ENCODE data around the gene AJUBA.
A peak's percentile ranks its signal among the peaks of the same experiment; 100 is the strongest.
"Not testable (repeated sequence)": the region's sequence is repeated elsewhere in the genome, so short reads cannot be mapped to it uniquely, and the experiment has no call there.

AJUBA gene

DNA sequence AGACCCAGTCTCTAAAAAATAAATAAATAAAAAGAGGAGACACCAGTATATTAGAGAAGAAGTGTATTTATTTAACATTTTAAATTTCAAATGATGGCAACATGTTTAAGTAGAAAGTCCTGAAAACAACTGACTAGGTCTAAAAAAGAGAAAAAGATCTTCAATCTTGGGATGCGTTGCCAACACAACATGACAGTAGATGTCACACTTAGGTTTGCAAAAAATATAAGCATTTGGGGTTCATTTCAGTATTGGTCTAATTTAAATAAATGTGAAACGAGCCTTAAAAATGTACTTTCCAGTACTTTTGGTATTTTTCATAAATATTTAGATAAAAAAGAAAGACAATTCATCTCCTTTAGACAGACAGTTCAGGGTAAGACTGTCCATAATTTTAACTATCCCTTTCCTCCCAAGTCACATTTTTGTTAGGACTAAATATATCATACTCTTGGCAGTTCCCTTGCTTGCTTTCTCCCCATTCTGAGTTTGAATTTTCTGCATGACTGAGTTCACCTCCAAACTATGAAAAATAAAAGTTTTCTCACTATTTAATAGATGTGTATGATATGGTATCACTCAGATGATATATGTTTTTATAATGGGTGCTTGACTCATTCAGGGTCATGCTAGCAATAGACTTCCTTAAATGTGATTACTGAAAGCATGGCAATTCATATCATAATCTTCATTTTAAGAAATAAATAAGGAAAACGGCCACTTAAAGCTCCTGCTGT lies 23.3 kb upstream of the AJUBA start:
- DNase-seq = no peak

DNA sequence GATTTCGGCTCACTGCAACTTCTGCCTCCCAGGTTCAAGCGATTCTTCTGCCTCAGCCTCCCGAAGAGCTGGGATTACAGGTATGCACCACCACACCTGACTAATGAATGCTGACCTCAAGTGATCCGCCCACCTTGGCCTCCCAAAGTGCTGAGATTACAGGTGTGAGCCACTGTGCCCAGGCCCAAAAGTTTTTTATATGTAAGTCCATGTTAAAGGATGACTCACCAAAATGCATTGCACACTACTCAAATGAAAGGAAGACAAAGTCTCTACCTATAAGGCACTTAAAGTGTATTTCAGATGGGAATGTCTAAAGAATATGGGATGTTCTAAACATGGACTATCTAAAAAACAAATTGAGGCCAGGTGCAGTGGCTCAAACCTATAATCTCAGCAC lies 21.9 kb upstream of the AJUBA start:
- not testable (repeated sequence) for DNase-seq

DNA sequence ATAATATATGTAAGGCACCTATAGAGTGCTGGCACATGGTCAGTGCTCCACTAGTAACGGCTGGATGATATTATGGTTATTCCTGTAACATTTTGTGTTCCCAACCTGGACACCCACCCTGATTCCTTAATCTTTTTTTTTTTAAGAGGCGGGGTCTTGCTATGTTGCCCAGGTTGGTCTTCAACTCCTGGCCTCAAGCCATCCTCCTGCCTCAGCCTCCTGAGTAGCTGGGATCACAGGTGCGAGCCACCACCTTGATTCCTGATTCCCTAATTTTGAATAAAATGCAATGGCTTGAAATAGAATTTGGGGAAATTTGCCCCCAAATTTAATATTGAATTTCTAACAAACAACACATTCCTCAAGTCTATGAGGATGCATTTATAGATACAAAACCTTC lies 20.2 kb upstream of the AJUBA start:
- DNase-seq = no peak

DNA sequence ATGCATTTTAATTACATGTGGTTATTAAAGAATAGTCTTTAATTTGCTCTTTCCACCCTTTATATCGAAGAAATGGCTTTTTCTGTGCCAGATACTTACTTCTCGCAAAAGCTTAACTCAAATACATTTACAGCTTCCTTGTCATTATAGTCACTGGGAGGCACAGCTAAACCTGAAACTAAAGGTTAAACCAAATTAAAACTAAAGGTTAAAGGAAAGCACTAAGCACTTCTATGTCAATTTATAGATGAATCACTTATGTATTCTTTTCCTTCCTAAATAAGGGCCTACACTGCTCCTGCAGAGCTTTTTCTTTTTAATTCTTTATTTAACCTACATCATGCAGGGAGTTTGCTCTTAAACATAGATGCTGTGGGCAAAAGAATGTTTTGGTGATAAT lies 18.5 kb upstream of the AJUBA start:
- DNase-seq = no peak

DNA sequence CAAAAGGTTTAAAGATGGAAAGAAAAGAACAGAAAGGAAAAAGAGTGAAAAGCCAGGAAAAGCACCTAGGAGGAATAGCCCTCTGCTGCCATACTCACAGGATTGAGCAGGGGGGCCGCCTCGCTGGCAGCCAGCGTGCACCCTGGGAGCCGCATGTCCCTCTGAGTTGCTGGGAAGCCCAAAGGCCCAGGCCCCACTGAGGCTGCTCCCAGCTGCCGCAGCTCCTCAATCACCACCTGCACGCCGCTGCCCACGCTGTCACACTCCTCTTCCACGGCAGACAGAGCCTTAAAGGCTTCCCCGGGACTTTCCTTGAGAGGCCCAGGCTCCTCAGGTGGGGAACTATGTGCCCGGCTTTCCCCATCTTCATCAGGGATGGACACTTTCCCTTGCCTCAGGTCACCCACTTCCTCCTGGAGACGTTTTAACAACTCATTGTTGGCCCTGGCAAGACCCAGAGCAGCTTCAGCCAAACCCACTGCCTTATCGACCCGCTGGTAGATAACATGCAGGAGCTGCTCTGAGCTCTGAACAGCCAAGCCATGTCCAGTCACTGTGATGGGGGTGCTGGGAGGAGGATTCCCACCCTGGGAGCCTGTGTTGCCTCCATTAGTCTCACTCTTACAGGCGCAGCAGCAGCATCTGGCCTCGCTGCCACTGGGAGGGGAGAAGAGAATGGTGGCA lies 16.1 kb upstream of the AJUBA start:
- no peak for DNase-seq

DNA sequence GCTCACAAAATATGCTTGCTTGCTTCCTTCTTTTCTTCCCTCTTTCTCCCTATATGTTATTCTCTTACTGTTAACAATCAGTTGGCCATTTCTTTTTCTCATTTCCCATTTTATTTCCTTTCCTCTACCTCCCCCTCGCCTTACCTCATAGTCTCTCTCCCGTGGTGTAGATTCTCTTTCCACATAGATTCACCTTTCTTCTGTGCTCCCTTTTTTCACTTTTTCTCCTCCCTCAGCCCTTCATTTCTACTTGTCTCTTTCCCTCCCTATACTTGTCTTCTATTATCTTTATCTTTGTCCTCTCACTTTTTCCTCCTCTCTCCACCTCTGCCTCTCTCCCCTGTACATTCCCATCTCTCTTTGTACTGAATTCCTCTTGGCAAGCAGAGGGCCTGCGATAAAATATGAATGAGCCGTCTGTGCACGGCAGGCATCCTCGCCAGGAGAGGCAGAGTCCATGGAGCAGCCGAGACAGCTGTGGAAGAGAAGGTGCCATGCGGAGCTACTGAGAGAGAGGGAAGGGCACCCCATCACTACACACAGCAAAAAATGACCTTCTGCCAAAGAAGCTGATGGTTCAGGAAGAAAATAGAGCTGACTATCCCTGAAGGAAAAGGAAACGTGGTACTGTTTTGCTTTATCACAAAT lies 15.4 kb upstream of the AJUBA start:
- DNase-seq = no peak

DNA sequence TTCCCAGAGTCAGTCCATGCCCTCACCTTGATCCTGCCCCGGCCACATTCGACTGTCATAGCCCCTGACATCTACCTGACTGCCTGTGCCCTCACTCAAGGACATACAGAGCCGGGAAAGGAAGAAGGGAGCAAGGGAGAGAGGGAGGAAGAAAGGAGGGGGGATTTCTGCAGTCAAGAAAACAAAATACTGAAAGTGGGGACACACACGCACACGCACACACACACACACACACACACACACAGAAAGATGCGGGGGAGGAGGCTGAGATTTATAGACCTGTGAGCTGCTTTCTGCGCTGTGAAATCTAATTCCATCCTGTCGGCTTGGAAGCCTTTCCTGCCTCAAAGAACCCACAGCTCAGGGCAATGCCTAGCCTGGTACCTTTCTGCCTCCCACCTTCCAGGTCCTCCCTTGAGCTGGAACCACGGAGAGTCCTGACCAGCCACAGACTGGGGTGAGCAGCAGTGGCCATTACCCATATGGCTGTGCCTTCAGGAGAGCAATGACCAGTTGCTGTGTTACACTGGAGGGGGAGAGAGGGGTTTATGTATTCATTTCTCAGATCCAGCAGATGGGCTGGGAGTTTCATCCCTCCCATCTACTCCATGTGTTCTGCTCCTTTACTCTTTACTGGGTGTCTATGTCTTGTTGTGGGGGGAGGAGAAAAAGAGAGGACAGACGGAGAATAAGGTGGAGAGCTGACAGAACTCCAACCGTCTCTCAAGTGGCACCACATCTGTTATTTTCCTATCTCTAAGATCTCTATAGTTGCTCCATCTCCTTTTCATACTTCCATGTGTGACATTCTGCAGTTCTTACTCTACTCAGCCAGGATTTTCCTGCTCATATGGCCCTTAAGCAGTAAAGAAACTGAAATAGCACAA lies 14.7 kb upstream of the AJUBA start:
- DNase-seq = no peak

DNA sequence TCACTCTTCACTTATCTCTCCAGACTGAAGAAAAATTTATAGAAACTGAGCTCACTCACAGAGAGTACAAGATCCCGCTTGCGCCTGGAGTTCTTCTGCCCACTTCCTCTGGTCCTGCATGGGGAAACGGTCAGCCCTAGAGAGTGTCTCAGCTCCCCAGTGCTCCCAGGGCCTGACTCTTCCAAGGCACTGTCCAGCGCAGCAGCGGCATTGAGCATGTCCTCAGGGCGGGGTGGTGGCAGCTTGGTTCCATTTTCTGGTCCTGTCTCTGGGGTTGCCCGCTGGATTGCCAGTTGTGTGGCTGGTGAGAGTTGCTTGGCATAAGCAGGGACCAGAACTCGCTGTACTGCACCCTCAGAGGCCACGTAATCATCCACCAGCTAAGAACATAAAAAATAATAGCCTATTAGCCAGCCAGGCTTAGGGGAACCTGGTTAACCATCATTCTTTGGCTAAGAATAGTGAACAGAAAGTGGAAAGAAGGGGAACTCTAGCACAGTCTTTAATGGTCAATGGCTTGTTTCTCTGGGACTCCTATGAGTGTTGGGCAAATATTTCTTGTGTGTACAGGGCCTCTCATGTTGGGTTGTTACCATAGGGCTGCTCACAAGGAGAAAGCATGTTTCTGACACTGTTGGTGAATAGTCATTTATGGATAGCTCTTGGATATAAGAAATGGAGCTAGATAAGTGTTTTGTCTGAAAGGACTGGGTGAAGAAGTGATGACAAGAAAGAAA lies 13.7 kb upstream of the AJUBA start:
- DNase-seq = no peak

DNA sequence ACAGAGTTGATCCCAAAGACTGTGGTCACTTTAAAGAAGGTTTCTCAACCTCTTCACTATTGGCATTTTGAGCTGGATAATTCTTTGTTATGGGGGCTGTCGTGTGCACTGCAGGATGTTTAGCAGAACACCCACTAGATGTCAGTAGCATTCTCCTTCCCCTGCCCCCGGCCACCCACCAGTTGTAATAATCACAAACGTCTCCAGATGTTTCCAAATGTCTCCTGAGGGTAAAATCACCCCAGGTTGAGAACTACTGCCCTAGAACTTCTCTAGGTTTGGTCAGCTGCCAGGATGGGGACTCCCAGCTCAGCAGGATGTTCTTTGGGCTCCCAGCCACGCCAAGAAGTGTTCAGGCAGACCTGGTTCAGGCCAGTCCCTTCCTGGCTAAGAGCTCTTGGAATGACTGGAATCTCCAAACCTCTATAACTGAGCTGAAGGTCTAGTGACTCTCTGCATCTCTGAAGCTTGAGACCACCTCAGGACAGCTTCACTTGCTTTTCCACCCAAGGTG lies 12.5 kb upstream of the AJUBA start:
- DNase-seq = peak; percentile 61

DNA sequence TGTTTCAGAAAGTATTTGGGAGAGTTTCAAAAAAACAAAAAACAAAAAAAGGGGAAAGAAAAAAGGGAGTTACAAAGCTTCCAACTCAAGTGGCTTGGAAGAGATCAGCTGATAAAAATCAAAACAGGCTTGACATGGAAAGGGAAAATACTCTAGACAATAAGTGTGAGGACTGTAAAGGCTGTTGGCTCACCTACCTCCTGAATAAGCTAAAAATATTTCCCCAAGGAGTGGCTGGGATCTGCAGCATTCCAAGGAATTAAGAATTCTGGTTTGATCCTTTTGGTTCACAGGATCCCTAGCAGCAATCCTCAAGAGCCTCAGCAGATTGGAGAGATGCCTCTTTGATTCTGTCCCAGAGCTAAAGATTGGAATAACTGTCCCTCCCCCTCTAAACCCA lies 11.2 kb upstream of the AJUBA start:
- no peak for DNase-seq

DNA sequence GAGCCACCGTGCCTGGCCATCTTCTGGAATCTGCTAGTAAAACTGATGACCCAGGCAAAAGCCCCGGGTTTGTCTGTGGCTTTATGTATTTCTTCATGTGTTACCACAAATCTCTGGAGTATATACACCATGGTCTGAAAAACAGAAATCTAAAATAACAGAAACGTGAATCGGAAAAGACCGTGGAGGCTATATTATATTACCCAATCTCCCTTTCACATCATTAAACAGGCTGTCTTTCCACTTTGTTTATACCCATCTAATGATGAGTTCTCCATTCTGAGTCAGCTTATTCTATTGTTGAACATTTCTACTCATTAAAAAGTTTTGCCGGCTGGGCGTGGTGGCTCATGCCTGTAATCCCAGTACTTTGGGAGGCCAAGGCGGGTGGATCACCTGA lies 9.5 kb upstream of the AJUBA start:
- no peak for DNase-seq

DNA sequence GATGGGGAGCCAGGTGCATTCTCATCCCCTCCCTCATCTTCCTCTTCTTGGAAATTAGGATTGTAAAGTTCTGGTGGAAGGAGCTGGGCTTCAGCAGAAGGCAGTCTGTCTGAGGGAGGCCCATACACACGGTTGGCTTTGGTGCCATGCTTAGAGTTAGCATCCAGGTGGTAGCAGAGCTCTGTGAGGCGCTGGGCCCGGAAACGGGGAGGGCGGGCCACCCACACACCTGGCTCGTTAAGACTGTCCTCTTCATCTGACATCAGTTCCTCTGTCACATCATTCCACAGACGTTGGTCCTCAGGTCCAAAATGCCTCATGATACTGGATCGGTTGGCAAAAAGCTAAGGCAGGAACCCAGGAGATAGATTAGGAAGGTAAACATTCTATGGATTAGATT lies 4.9 kb upstream of the AJUBA start:
- DNase-seq = no peak

DNA sequence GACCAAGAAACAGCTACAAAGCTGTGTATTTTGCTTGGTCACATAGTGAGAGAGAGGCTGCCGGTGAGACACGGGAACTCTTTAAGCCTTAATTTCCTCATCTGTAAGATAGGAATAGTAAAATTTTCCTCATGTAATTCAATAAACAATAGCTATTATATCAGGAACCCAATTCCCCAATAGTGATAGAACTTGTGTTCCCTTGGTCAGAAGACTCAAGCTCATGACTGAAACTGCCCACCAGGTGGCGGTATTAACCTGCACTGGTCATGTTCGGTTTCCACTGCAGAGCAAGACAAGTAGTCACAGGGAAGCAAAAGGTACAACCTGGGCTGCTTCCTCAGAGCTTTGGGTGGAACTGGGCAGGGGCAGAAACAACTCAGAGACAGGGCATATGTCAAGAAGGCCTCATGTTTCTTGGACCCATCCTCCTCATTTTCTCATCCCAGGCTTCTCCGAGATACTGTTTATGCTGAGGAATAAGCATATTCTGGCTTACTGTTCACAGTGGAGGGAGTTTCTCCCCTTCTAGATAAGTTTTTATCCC lies 4.2 kb upstream of the AJUBA start:
- DNase-seq = peak; percentile 94

DNA sequence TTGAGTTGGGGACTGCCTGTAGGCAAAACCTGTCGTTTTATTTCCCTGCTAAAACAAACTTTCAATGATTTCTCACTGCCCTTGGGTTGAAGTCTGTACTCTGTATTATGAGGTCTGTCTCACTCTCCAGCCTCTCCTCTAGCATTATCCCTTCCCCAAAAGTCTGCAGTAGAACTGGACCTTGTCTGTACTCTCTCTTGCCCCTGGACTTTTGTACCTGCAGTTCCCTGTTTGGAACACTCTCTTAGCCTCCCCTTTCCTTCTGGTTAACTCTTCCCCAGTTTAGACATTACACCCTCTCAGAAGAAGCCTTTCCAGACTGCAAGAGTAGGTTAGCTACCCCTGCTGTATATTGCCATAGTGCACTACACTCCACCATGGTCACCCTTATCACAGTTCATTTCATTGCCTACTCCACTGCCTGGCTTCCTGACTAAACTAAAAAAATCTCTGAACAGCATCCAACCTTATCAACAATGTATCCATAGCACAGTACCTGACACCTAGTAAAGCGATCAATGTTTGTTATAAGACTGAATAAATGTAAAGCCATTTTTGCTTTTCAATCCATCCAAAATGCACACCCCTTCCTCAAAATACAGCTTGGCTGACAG lies 3.6 kb upstream of the AJUBA start:
- no peak for DNase-seq

DNA sequence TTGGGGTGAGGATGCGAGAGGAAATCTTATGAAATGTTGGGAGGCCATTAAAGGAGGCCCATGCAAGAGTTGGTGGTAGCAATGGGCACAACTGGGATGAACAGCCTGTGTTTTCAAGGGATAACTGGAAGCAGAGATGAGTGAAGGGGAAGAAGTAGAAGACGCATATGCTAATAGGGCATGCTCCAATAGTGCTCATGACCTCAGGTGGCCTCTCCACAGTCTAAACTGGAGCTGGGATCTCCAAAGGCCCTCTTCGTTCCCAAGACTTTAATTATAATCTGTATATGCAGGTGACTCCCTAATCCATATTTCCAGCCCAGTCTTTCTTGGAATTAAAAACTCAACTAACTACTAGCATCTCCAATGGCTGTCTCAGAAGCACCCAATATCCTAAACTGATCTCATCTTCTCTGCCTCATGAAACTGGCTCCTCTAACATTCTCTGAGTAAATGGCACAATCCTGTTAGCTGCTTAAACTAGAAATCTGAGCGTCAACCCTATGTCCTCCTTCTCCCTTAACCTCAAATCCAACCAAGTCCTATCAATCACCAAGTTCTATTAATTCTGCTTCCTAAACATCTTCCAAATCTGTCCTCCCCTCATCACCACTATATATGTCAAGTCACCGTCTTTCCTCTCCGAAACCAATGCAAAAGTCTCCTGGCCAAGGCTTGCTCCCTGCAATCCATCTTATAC lies 2.8 kb upstream of the AJUBA start:
- no peak for DNase-seq

DNA sequence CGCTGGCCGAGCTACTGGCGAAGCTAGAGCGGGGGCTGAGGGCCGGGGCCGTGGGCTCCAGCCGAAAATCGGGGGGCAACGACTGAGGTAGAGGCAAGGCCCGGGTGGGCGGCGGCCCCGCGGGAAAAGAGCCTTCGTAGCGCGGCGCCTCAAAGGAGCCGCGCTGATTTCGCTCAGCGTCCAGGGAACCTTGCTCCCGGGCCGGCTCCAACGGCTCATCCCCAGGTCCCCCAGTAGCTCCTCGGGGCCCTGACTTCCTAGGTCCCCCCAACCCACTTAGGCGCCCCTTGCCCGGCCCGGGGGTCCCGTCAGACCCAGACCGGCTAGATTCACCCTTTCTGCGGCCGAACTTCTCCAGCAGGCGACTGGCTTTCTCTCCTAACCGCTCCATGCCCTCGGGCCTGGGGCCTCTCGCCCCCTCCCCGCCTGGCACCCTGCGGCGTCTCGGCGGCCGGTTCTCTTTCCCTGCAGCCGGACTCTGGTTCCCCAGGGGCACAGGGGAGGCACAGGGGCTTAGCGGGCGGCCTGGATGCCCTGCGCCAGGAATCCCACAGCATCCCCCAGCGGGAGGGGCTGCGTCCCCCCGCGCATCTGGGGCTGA lies 375 bp downstream of the AJUBA start:
- no peak for DNase-seq

DNA sequence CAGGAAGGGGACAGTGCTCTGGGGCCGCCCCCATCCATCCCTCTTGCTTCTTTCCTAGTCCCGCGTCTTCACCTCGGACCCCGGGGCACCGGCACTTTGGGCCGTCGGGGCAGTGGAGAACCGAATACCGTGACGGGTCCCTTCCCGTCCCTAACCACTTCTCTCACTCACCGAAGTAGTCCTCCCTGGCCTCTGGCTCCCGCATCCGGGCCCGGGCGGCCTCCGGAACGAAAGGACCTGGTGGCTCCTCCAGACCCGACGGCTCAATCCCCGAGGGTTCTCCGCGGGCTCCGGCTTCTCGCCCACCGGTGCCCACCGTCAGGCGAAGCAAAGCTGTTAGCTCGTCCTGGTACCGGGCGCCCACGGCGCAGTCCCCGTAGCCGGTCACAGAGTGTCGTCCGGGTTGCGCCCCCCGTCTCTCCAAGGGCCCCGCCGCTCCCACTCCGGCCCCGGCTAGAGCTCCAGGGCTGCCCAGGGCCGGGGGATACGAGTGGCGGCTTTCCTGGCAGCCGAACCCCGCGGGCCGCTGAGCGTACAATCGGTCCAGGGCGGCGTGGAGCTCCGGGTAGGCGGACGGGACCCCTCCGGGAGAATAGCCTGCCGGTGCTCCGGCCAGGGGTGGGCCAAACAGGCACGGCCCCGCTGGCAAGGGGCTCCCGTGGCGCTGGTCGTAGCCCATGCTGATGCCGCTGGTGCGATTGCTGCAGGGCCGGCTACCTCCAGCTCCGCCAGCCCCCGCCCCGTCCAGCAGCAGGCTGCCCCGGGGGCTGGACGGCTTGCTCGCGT lies 1.1 kb downstream of the AJUBA start:
- peak; percentile 28 for DNase-seq

DNA sequence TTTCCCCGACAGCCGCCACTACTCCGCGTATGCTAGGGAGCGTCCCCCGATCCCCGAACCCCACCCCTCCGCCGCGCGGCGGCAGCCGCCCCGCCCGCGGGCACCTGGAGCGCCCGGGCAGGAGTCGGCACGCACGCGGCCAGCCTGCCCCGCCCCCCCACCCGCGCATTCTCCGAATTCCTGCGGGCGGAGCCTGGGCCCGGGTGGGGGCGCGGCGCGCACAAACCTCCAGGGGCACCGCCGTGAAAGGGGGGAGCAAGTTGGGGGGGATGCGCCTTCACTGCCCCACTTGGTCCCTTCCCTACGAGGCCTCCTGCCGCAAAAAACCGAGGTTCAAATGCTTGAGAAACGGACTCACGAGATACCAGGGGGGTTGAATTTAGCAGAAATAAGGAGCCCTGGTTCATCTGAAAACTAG lies 1.7 kb downstream of the AJUBA start:
- DNase-seq = peak; percentile 57

DNA sequence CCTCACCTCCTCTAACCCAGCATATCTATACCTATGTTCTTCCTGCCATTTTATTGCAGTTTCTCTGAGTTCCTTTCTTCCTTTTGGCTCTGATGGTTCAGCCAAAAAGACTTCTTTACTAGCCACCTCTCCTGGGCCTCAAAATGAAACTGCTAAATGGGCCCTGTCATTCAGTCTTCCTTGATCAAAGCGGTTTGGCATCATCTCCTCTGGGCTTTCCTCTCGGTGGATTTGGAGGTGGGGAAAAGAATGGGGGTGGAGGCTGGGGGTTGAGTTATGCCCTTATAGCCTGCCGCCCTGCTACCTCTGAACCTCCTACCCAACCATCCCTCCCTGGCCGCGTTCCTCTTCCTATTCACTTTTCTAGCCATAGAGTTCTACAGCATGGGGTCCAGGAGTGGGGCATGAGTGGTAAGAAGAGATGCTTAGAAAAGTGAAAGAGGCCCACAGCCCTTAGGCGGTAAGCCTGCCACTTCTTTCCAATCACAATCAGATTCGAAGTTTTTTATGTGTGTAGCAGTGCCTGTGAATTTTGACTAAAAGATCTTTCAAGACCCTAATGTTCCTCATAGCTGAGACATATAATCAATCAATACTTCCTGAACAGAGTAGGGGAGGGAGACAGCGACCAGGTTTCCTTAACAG lies 2.5 kb downstream of the AJUBA start:
- no peak for DNase-seq

Measured in CD4-positive, alpha-beta T cell treated with Interleukin-6 for 4 hours (primary cell).